ENCODE data around the gene CD276.
"Not testable (repeated sequence)": the region's sequence is repeated elsewhere in the genome, so short reads cannot be mapped to it uniquely, and the experiment has no call there.

- TF ChIP-seq CTCF, POLR2A (IDR thresholded peaks at IDR 0.05): not testable (repeated sequence)
Measured at GRCh38 chr15:73702311-73703239, 18.4 kb downstream of the CD276 start.
